Measurements from ENCODE around the gene FAU. TPM values are rescaled to one million over a fixed set of nuclear protein-coding genes. Genes with fewer than 3 reads are reported as not detected.

Gene FAU
- total and polyA plus RNA-seq, 12 donors = 536 to 1,540 (median 635) TPM

DNA sequence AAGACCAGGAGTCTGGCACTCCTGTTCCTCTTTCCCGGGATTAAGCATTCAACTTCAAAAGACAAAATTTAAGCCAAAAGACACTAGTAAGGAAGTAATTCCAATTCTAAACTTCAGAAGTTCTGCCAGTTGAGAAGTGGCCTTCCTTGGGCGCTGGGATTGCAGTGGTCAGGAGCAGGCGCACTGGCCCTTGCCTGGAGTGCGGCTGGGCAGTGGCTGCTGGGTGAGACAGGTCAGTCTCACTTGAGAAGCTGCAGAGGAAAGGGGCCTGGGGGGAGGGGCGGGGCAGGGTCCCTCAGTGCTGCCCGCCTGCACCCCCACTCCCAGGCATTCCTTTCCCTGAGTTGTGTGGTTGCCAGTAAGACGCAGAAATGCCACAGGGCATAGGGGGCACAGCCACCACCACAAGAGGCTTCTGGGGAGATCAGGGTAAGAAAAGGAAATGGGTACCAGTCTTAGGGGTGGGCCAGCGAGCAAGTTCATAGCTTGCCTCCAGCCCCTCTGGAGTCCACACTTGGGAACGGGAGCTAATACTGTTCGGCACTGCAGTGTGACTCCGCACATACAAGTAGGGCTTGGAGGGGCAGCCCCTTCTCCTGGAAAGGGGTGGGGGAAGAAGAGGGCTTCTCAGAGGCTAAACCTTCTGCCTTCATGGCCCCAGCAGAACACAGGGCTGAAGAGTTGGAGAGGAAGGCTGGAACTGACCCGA, 5.7 kb upstream of the FAU start:
- peaks cover 7 to 89% (median 73%) of the 10 kb centered on the region in 9 donors for H3K36me3 ChIP-seq

DNA sequence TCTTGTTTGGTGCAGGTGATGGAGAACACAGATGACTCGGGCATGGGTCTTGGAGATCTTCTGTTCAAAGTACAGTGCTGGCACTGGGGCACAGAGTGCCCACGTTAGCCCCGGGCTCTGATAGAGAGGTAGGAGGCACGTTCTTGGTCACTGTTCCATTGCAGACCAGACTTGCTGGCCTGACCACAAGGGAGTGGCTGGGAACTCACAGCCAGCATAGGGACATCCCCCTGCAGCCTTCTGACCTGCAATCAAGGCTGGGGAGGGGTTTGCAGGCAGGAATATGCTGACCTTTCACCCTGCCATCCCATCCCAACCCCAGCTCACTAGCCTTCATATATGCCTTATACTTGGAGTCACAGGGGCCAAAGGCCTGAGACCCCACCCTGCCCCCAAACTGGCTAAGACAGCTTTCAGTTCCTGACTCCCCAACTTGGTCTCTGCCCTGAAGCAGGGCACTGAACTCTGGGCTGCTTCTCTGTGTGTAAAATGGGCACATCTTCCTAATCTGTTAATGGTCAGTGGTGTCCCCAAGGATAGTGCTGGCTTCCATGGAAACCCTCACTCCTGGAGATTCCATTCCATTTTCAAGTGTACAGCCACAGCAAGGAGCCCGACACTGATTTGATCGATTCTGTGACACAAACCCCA, 4.8 kb upstream of the FAU start:
- ATAC-seq = no peak
- no peak for DNase-seq
- Histone ChIP-seq H3K9me3 (no peaks in the 10 kb centered on the region), H3K27me3 (no peaks in the 10 kb centered on the region), H3K4me3 (no peak overlapping the region), H3K36me3 (peaks cover 7 to 80% (median 69%) of the 10 kb centered on the region in 9 donors), H3K4me1 (peaks cover 0 to 17% (median 11%) of the 10 kb centered on the region in 9 donors), H3K27ac (no peak overlapping the region)
- intact Hi-C loops (cut with DNase I) = no loop called here
- WGBS, 2 donors = 77 to 80% methylated on average over 6 of the region's 6 CpGs
- TF ChIP-seq, protein P1, sequence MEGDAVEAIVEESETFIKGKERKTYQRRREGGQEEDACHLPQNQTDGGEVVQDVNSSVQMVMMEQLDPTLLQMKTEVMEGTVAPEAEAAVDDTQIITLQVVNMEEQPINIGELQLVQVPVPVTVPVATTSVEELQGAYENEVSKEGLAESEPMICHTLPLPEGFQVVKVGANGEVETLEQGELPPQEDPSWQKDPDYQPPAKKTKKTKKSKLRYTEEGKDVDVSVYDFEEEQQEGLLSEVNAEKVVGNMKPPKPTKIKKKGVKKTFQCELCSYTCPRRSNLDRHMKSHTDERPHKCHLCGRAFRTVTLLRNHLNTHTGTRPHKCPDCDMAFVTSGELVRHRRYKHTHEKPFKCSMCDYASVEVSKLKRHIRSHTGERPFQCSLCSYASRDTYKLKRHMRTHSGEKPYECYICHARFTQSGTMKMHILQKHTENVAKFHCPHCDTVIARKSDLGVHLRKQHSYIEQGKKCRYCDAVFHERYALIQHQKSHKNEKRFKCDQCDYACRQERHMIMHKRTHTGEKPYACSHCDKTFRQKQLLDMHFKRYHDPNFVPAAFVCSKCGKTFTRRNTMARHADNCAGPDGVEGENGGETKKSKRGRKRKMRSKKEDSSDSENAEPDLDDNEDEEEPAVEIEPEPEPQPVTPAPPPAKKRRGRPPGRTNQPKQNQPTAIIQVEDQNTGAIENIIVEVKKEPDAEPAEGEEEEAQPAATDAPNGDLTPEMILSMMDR (IDR thresholded peaks at IDR 0.05) = no peak

More for the DNA sequence above, 5.7 kb upstream of the FAU start:
- no peak for ATAC-seq
- Histone ChIP-seq H3K4me3 (no peak overlapping the region), H3K4me1 (peaks cover 3 to 20% (median 12%) of the 10 kb centered on the region in 9 donors), H3K27ac (no peak overlapping the region), H3K27me3 (no peaks in the 10 kb centered on the region), H3K9me3 (no peaks in the 10 kb centered on the region)
- WGBS, 2 donors = 80 to 84% methylated on average over 12 of the region's 12 CpGs
- intact Hi-C loops (cut with DNase I) = no loop called here
- no peak for DNase-seq
- TF ChIP-seq, protein P1 (IDR thresholded peaks at IDR 0.05) = no peak

DNA sequence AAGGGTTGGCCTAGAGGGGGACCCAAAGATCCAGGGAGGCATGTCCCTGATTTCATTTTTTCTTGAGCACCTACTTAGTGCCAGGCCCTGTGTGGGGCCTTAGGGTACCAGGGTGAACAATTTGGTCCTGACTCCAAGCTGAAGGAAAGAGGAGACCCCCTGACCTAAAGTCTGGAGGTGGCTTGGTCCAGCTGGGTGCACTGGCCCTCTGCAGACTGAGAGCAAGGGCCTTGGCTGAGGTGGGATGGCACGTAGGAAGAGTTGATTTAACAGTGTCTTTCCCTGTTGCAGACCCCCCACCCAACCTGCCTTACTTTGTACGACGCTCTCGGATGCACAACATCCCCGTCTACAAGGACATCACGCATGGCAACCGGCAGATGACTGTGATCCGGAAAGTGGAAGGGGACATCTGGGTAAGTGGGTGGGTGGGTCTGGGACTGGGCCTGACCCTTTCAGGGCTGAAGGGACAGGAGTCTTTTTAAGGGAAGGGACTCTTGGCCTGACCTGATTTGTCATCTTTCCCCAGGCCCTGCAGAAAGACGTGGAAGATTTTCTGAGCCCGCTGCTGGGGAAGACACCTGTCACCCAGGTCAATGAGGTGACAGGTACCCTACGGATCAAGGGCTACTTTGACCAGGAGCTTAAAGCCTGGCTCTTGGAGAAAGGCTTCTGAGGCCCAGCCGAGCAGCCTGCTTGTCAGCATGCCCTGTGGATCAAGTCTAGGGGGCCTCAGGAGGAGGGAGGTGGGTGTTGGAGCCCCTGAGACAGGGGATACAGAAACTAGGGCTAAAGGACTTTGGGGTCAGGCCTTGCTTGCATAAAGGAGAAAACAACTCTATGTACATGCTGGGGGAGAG, 3.5 kb upstream of the FAU start:
- DNase-seq (no peak), ATAC-seq (no peak)
- Histone ChIP-seq H3K4me3 (no peak overlapping the region), H3K4me1 (peaks cover 3 to 28% (median 21%) of the 10 kb centered on the region in 9 donors), H3K36me3 (peaks cover 7 to 76% (median 61%) of the 10 kb centered on the region in 9 donors), H3K27me3 (no peaks in the 10 kb centered on the region), H3K9me3 (no peaks in the 10 kb centered on the region), H3K27ac (no peak overlapping the region)
- WGBS, 2 donors = 89 to 90% methylated on average over 12 of the region's 12 CpGs
- intact Hi-C loops (cut with DNase I) = no loop called here
- TF ChIP-seq, protein P1 (IDR thresholded peaks at IDR 0.05) = no peak
